ENCODE data around the gene SRSF1. TPM values are rescaled to one million over a fixed set of nuclear protein-coding genes. Genes with fewer than 3 reads are reported as not detected.
A peak's percentile ranks its signal among the peaks of the same experiment; 100 is the strongest.

Gene SRSF1
- total RNA-seq, 3 donors from 2014 or later: 150 to 188 (median 184) TPM

- Histone ChIP-seq H3K4me3 (no peak overlapping the region), H3K9me3 (no peaks in the 10 kb centered on the region), H3K4me1 (ENCODE audit: low read depth) (peaks cover 27% of the 10 kb centered on the region), H3K36me3 (ENCODE audit: low read depth) (no peaks in the 10 kb centered on the region)
- no peak for DNase-seq
- intact Hi-C loops (cut with DNase I, micrococcal nuclease): loop anchor here (10.0 kb wide), 1 partner anchor 112 kb away; no protein-coding TSS in a partner anchor
- no peak for TF ChIP-seq CTCF (IDR thresholded peaks at IDR 0.05)
- no peak for ATAC-seq
Observed at GRCh38 chr17:58002973-58003372, 4.1 kb downstream of the SRSF1 start.

- no peak for ATAC-seq
- Histone ChIP-seq H3K9me3 (no peaks in the 10 kb centered on the region), H3K4me3 (no peak overlapping the region), H3K4me1 (ENCODE audit: low read depth) (peaks cover 27% of the 10 kb centered on the region), H3K36me3 (ENCODE audit: low read depth) (no peaks in the 10 kb centered on the region)
- intact Hi-C loops (cut with DNase I, micrococcal nuclease): loop anchor here (10.0 kb wide), 1 partner anchor 112 kb away; no protein-coding TSS in a partner anchor
- no peak for TF ChIP-seq CTCF (IDR thresholded peaks at IDR 0.05)
- DNase-seq: no peak
Observed at GRCh38 chr17:58002154-58002948, 4.7 kb downstream of the SRSF1 start.

- no peak overlapping the region for H3K4me3 ChIP-seq
- peaks cover 27% of the 10 kb centered on the region for H3K4me1 ChIP-seq (ENCODE audit: low read depth)
- DNase-seq (no peak), ATAC-seq (no peak)
- H3K36me3 ChIP-seq (ENCODE audit: low read depth): no peaks in the 10 kb centered on the region
- no peaks in the 10 kb centered on the region for H3K9me3 ChIP-seq
- intact Hi-C loops (cut with DNase I, micrococcal nuclease): loop anchor here (10.0 kb wide), 1 partner anchor 113 kb away; no protein-coding TSS in a partner anchor
- no peak for TF ChIP-seq CTCF (IDR thresholded peaks at IDR 0.05)
Observed at GRCh38 chr17:58001461-58002124, 5.5 kb downstream of the SRSF1 start.

GRCh38 chr17:57999496-58000017, 7.5 kb downstream of the SRSF1 start:
- peak; percentile 60 for TF ChIP-seq CTCF (IDR thresholded peaks at IDR 0.05)
- H3K36me3 ChIP-seq (ENCODE audit: low read depth): no peaks in the 10 kb centered on the region
- H3K9me3 ChIP-seq: no peaks in the 10 kb centered on the region
- H3K4me3 ChIP-seq: no peak overlapping the region
- DNase-seq: no peak
- peaks cover 14% of the 10 kb centered on the region for H3K4me1 ChIP-seq (ENCODE audit: low read depth)
- intact Hi-C loops (cut with DNase I, micrococcal nuclease): loop anchor here (5.0 to 10.0 kb wide), 2 partner anchors 115 to 142 kb away; no protein-coding TSS in a partner anchor
- peak; percentile 72 for ATAC-seq

GRCh38 chr17:57999010-57999495, 8.0 kb downstream of the SRSF1 start:
- Histone ChIP-seq H3K4me3 (no peak overlapping the region), H3K36me3 (ENCODE audit: low read depth) (no peaks in the 10 kb centered on the region), H3K9me3 (no peaks in the 10 kb centered on the region), H3K4me1 (ENCODE audit: low read depth) (peaks cover 12% of the 10 kb centered on the region)
- TF ChIP-seq CTCF (IDR thresholded peaks at IDR 0.05): no peak
- intact Hi-C loops (cut with DNase I, micrococcal nuclease): loop anchor here (5.0 kb wide), 1 partner anchor 142 kb away; no protein-coding TSS in a partner anchor
- no peak for DNase-seq
- no peak for ATAC-seq
